Kidney tubule cell (primary cell): ENCODE data around the gene TMA7.
"Not testable (repeated sequence)": the region's sequence is repeated elsewhere in the genome, so short reads cannot be mapped to it uniquely, and the experiment has no call there.

Experiments
- DNase-seq: peaks from one replicate; pipeline ENCODE4 v3.0.0-alpha.2; 2018; ENCODE audit warnings: low spot score

The TMA7 gene

GRCh38 chr3:48439820-48440589, at the start of gene TMA7, which contains the start of gene CCDC51:
Gene TMA7, plus strand, starts transcription at chr3:48440257. Its CDS starts 40 bp downstream, at chr3:48440297.
Gene CCDC51, minus strand, starts transcription at chr3:48440119. Its CDS starts 4,991 bp downstream, at chr3:48435128.
- DNase-seq = peak; percentile 98

- DNase-seq = no peak
Observed at GRCh38 chr3:48394391-48394790, 45.7 kb upstream of the TMA7 start.

GRCh38 chr3:48395714-48396113, 44.3 kb upstream of the TMA7 start:
- no peak for DNase-seq

- no peak for DNase-seq
Observed at GRCh38 chr3:48397767-48398681, 42.0 kb upstream of the TMA7 start.

GRCh38 chr3:48398701-48399386, 41.2 kb upstream of the TMA7 start:
- DNase-seq = no peak

- peak; percentile 23 for DNase-seq
Observed at GRCh38 chr3:48399387-48400172, 40.5 kb upstream of the TMA7 start.

- DNase-seq = peak; percentile 76
Observed at GRCh38 chr3:48400824-48401433, 39.1 kb upstream of the TMA7 start.

- DNase-seq = not testable (repeated sequence)
Observed at GRCh38 chr3:48401434-48401901, 38.6 kb upstream of the TMA7 start.

GRCh38 chr3:48402281-48402732, 37.8 kb upstream of the TMA7 start:
- DNase-seq = peak; percentile 80

- no peak for DNase-seq
Observed at GRCh38 chr3:48402907-48403306, 37.1 kb upstream of the TMA7 start.

GRCh38 chr3:48403533-48404439, 36.3 kb upstream of the TMA7 start:
- DNase-seq = no peak

GRCh38 chr3:48404440-48405342, 35.4 kb upstream of the TMA7 start:
- DNase-seq = no peak

GRCh38 chr3:48405343-48405881, 34.6 kb upstream of the TMA7 start:
- no peak for DNase-seq

- no peak for DNase-seq
Observed at GRCh38 chr3:48405971-48406370, 34.1 kb upstream of the TMA7 start.

- no peak for DNase-seq
Observed at GRCh38 chr3:48406443-48407431, 33.3 kb upstream of the TMA7 start.

GRCh38 chr3:48407542-48408099, 32.4 kb upstream of the TMA7 start:
- DNase-seq = no peak

- no peak for DNase-seq
Observed at GRCh38 chr3:48408823-48409281, 31.2 kb upstream of the TMA7 start.
